Fibroblast of lung (primary cell): ENCODE results near the gene MLLT10. TPM values are rescaled to one million over a fixed set of nuclear protein-coding genes. Genes with fewer than 3 reads are reported as not detected.

Source experiments
- DNase-seq, 2 donors: peaks; one replicate each; pipeline versions ENCODE4 v3.0.0 to v3.0.0-alpha.2; 2010; ENCODE audit warnings: low read depth in 2 of 2
- H2AFZ ChIP-seq: 2 replicates; pipeline ENCODE4 v1.5.1; 2012; ENCODE audit warnings: low read length, control low read depth, inconsistent platforms
- H3K27ac ChIP-seq: 2 replicates; pipeline ENCODE4 v1.5.1; 2011; ENCODE audit warnings: low read length, control low read depth; ENCODE audit not compliant: insufficient read depth
- H3K27me3 ChIP-seq: 2 replicates; pipeline ENCODE4 v1.5.1; 2011; ENCODE audit warnings: mild to moderate bottlenecking, low read length; ENCODE audit not compliant: control insufficient read depth, insufficient read depth
- H3K36me3 ChIP-seq: 2 replicates; pipeline ENCODE4 v1.5.1; 2011; ENCODE audit warnings: low read length; ENCODE audit not compliant: control insufficient read depth, insufficient read depth
- H3K4me1 ChIP-seq: 2 replicates; pipeline ENCODE4 v1.5.1; 2011; ENCODE audit warnings: low read length; ENCODE audit not compliant: control insufficient read depth, insufficient read depth; ENCODE audit errors: extremely low read depth
- H3K4me2 ChIP-seq: 2 replicates; pipeline ENCODE4 v1.5.1; 2011; ENCODE audit warnings: low read length, control low read depth; ENCODE audit not compliant: insufficient read depth; ENCODE audit errors: extremely low read depth
- H3K4me3 ChIP-seq, 4 experiments: fragments of 200-600 bp in 1 of 4; sonication (generic) in 1 of 4; replicated peaks in 1 of 4; 2 replicates each; pipeline ENCODE4 v1.5.1; 2011 to 2016; ENCODE audit warnings: low read length in 4 of 4, low read depth in 3 of 4, mild to moderate bottlenecking in 3 of 4, control low read depth in 2 of 4, inconsistent platforms in 1 of 4, mixed read lengths in 1 of 4; ENCODE audit not compliant: insufficient read depth in 1 of 4; ENCODE audit errors: control extremely low read depth in 1 of 4
- H3K79me2 ChIP-seq: 2 replicates; pipeline ENCODE4 v1.5.1; 2012; ENCODE audit warnings: mild to moderate bottlenecking, low read length, inconsistent platforms; ENCODE audit not compliant: control insufficient read depth, insufficient read depth
- H3K9ac ChIP-seq: 2 replicates; pipeline ENCODE4 v1.5.1; 2011; ENCODE audit warnings: mild to moderate bottlenecking, low read length, control low read depth; ENCODE audit not compliant: insufficient read depth
- H3K9me3 ChIP-seq: 2 replicates; pipeline ENCODE4 v1.5.1; 2012; ENCODE audit warnings: low read depth, low read length; ENCODE audit not compliant: control insufficient read depth, insufficient read depth
- H4K20me1 ChIP-seq: 2 replicates; pipeline ENCODE4 v1.5.1; 2011; ENCODE audit warnings: low read length; ENCODE audit not compliant: control insufficient read depth, insufficient read depth; ENCODE audit errors: extremely low read depth
- EZH2 ChIP-seq: IDR thresholded peaks from 2 replicates; pipeline ENCODE4 v1.5.1; 2012; ENCODE audit warnings: low read length, control low read depth, mild to moderate bottlenecking; ENCODE audit errors: missing control alignments
- polyA plus RNA-seq, 2 donors: library from polyadenylated mRNA; depleted of rRNA in 1 of 2; stranded (reverse) in 1 of 2; unstranded in 1 of 2; fragments of >200 nt; gene quantifications; 2 replicates each; pipeline ENCODE4 v1.2.1, GENCODE V29; 2011 to 2012; ENCODE audit warnings: missing spikeins in 1 of 2
- total RNA-seq: library from RNA; depleted of rRNA; stranded (reverse); fragments of >200 nt; gene quantifications from 2 replicates; pipeline ENCODE4 v1.2.1, GENCODE V29; 2014
- TF ChIP-seq, protein P1 (sequence below), 2 donors: IDR thresholded peaks in 1 of 2; conservative IDR thresholded peaks in 1 of 2; 1 replicate in 1 of 2; 2 replicates in 1 of 2; pipeline ENCODE4 v1.5.1; 2011 to 2012; ENCODE audit warnings: low read length in 2 of 2, control low read depth in 1 of 2, inconsistent platforms in 1 of 2, low read depth in 1 of 2, mild to moderate bottlenecking in 1 of 2

The MLLT10 gene
- total and polyA plus RNA-seq, 2 donors (not counting 1 experiment from before 2014, with no cell fraction given) = 25.6 to 56.3 TPM

DNA sequence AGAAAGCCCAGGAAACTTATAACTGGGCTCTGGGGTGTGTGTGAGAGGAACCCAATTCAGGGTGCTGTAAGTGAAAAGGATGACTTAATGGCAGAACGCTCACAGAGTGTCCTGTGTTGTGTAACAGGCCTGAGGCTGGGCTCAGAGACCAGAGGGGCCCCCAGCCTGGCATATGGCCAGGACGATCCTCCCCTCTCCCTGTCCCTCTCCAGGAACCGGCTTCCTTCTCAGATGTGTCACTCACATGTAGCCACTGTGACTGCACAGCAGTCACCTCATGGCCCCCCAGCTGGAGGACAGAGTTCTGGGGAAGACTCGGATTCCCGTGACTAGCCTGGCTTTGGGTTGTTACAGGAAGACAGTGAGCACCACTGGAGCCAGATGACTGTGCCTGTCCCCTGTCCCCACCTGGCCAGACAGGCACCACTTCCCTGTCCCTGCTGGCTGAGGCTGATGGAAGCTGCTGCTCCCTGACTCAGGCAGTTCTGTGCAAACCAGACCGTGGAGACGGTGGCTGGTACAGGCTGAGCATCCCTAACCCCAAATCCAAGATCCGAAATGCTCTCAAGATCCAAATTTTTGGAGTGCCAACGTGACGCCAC lies 220.5 kb downstream of the MLLT10 start:
- no peak overlapping the region for H3K27ac ChIP-seq
- no peaks in the 10 kb centered on the region for H3K4me1 ChIP-seq
- H3K4me2 ChIP-seq = no peak overlapping the region
- no peaks in the 10 kb centered on the region for H3K79me2 ChIP-seq
- H3K9ac ChIP-seq = no peak overlapping the region
- no peak overlapping the region for H2AFZ ChIP-seq
- H3K9me3 ChIP-seq = no peaks in the 10 kb centered on the region
- no peak overlapping the region for H3K4me3 ChIP-seq
- H3K27me3 ChIP-seq = no peaks in the 10 kb centered on the region
- no peak for DNase-seq
- no peaks in the 10 kb centered on the region for H3K36me3 ChIP-seq
- TF ChIP-seq, protein P1, sequence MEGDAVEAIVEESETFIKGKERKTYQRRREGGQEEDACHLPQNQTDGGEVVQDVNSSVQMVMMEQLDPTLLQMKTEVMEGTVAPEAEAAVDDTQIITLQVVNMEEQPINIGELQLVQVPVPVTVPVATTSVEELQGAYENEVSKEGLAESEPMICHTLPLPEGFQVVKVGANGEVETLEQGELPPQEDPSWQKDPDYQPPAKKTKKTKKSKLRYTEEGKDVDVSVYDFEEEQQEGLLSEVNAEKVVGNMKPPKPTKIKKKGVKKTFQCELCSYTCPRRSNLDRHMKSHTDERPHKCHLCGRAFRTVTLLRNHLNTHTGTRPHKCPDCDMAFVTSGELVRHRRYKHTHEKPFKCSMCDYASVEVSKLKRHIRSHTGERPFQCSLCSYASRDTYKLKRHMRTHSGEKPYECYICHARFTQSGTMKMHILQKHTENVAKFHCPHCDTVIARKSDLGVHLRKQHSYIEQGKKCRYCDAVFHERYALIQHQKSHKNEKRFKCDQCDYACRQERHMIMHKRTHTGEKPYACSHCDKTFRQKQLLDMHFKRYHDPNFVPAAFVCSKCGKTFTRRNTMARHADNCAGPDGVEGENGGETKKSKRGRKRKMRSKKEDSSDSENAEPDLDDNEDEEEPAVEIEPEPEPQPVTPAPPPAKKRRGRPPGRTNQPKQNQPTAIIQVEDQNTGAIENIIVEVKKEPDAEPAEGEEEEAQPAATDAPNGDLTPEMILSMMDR (conservative IDR thresholded peaks at IDR 0.05 in 1 of 2, IDR thresholded peaks at IDR 0.05 in 1 of 2; ENCODE audit: low read depth in 1 of 2, low read length in 2 of 2) = no peak
- no peak for TF ChIP-seq EZH2
- no peaks in the 10 kb centered on the region for H4K20me1 ChIP-seq

DNA sequence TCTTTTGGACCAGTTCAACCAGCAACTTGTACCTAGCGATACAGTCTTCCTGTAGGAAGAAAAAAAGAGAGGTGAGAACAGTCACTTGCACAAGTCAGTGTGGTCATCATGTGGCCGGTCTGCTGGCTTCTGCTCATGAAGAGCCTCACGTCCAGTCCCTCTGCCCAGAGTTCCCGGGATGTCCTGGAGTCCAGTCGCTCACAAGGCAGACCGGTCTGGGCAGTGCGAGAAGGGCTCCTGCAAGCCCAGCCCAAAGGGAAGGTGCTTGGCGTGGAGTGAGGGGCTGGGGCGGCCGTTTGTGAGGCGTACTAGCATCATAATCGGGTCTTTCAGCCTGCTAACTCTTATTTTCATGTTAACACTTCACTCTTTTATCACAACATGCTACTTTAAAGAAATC lies 222.7 kb downstream of the MLLT10 start:
- H2AFZ ChIP-seq = no peak overlapping the region
- no peak overlapping the region for H3K9ac ChIP-seq
- no peak for DNase-seq
- no peak overlapping the region for H3K27ac ChIP-seq
- TF ChIP-seq, protein P1 (conservative IDR thresholded peaks at IDR 0.05 in 1 of 2, IDR thresholded peaks at IDR 0.05 in 1 of 2; ENCODE audit: low read depth in 1 of 2, low read length in 2 of 2) = no peak
- TF ChIP-seq EZH2 = no peak
- H3K36me3 ChIP-seq = no peaks in the 10 kb centered on the region
- no peaks in the 10 kb centered on the region for H3K9me3 ChIP-seq
- no peak overlapping the region for H3K4me2 ChIP-seq
- no peaks in the 10 kb centered on the region for H4K20me1 ChIP-seq
- no peak overlapping the region for H3K4me3 ChIP-seq
- H3K4me1 ChIP-seq = no peaks in the 10 kb centered on the region
- H3K79me2 ChIP-seq = no peaks in the 10 kb centered on the region
- no peaks in the 10 kb centered on the region for H3K27me3 ChIP-seq

DNA sequence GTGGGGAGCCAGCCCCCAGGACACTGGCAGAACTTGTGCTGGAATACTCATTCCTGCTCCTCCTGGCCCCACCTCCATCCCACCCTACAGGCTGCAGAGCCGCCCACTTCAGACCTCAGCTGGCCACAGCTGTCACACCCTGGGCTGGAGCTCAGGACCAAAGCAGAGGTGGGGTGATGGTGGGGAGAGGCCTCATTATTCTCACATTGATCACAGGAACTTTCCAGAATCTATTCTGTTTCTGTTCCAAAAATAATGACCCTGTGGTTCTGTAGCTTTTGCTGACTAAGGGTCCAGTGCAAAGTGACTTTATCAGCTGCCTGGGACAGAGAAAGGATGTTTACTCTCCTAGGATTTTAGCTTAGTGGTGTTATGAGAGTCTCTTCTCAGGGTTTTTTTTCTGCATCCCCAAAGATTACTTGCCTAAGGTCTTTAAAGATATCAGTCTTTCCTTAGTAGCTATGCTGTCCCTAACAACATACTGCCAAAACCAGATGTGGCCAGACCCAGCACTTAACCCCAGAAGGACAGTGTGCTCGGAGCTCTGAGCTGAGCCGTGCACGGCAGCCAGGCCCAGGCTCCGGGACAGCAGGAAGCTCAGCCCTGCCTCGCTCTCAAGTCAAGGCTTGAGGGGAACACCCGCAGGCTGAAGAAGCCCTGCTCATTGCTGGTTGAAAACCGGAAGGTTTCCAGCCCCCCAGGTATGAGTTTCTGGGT lies 223.3 kb downstream of the MLLT10 start:
- Histone ChIP-seq H3K79me2 (no peaks in the 10 kb centered on the region), H3K36me3 (no peaks in the 10 kb centered on the region), H3K9ac (no peak overlapping the region), H3K9me3 (no peaks in the 10 kb centered on the region), H3K4me2 (peak overlapping the region; percentile 8), H4K20me1 (no peaks in the 10 kb centered on the region), H3K4me3 (no peak overlapping the region), H3K4me1 (no peaks in the 10 kb centered on the region), H2AFZ (peak overlapping the region; percentile 8), H3K27ac (no peak overlapping the region), H3K27me3 (no peaks in the 10 kb centered on the region)
- TF ChIP-seq, protein P1 (conservative IDR thresholded peaks at IDR 0.05 in 1 of 2, IDR thresholded peaks at IDR 0.05 in 1 of 2; ENCODE audit: low read depth in 1 of 2, low read length in 2 of 2) = no peak
- TF ChIP-seq EZH2 = no peak
- DNase-seq = peak in 1 of 2 donors; percentile 21
